NT2/D1 (cell line): ENCODE measurements around the gene GCNT1.
"Not testable (repeated sequence)": the region's sequence is repeated elsewhere in the genome, so short reads cannot be mapped to it uniquely, and the experiment has no call there.

Experiments used
- DNase-seq: peaks from one replicate; pipeline ENCODE4 v3.0.0-alpha.2; 2011; ENCODE audit warnings: low read depth, low spot score
- H3K27me3 ChIP-seq: 2 replicates; pipeline ENCODE4 v1.6.0; 2011; ENCODE audit warnings: mild to moderate bottlenecking; ENCODE audit not compliant: insufficient read length, insufficient read depth
- H3K36me3 ChIP-seq: 2 replicates; pipeline ENCODE4 v1.6.1; 2011; ENCODE audit warnings: mild to moderate bottlenecking, low read length, mixed read lengths; ENCODE audit not compliant: insufficient read depth, insufficient read length
- H3K4me1 ChIP-seq: 2 replicates; pipeline ENCODE4 v1.5.1; 2011; ENCODE audit not compliant: insufficient read depth, insufficient read length
- H3K4me3 ChIP-seq: 2 replicates; pipeline ENCODE4 v1.5.1; 2011; ENCODE audit warnings: low read depth; ENCODE audit not compliant: insufficient read length
- H3K9ac ChIP-seq: 2 replicates; pipeline ENCODE4 v1.6.0; 2011; ENCODE audit warnings: low read depth; ENCODE audit not compliant: insufficient read length
- H3K9me3 ChIP-seq: 2 replicates; pipeline ENCODE4 v1.5.1; 2011; ENCODE audit warnings: mild to moderate bottlenecking, low read length; ENCODE audit not compliant: insufficient read depth
- SUZ12 ChIP-seq: IDR thresholded peaks from 2 replicates; pipeline ENCODE4 v1.6.1; 2011; ENCODE audit not compliant: insufficient read length, insufficient read depth; ENCODE audit errors: extremely low read depth
- YY1 ChIP-seq: IDR thresholded peaks from 2 replicates; pipeline ENCODE4 v1.6.1; 2011; ENCODE audit not compliant: insufficient read length, insufficient read depth
- ZNF274 ChIP-seq: IDR thresholded peaks from 2 replicates; pipeline ENCODE4 v1.6.1; 2011; ENCODE audit warnings: mild to moderate bottlenecking, low read depth, low read length

GCNT1 gene

GRCh38 chr9:76433406-76433805, 25.6 kb upstream of the GCNT1 start:
- no peak for TF ChIP-seq YY1
- TF ChIP-seq SUZ12: no peak
- TF ChIP-seq ZNF274: no peak

GRCh38 chr9:76433836-76434235, 25.1 kb upstream of the GCNT1 start:
- Histone ChIP-seq H3K9ac (no peak overlapping the region), H3K36me3 (no peaks in the 10 kb centered on the region), H3K27me3 (no peaks in the 10 kb centered on the region), H3K4me3 (no peak overlapping the region), H3K4me1 (peaks cover 4% of the 10 kb centered on the region), H3K9me3 (peaks cover 19% of the 10 kb centered on the region; the same call in 1 of the 2 replicates)
- DNase-seq: no peak
- TF ChIP-seq SUZ12 (no peak), YY1 (no peak), ZNF274 (no peak)

More at GRCh38 chr9:76433406-76433805, 25.6 kb upstream of the GCNT1 start:
- Histone ChIP-seq H3K36me3 (no peaks in the 10 kb centered on the region), H3K4me1 (peaks cover 4% of the 10 kb centered on the region), H3K27me3 (no peaks in the 10 kb centered on the region), H3K4me3 (no peak overlapping the region), H3K9ac (no peak overlapping the region), H3K9me3 (peaks cover 19% of the 10 kb centered on the region; the same call in 1 of the 2 replicates)
- DNase-seq: no peak

GRCh38 chr9:76434897-76435296, 24.1 kb upstream of the GCNT1 start:
- H3K9me3 ChIP-seq: peaks cover 19% of the 10 kb centered on the region; the same call in 1 of the 2 replicates
- not testable (repeated sequence) for H3K27me3 ChIP-seq, DNase-seq, H3K4me3 ChIP-seq, H3K36me3 ChIP-seq, H3K4me1 ChIP-seq, H3K9ac ChIP-seq

- not testable (repeated sequence) for H3K36me3 ChIP-seq, H3K9ac ChIP-seq, H3K4me3 ChIP-seq, DNase-seq, H3K27me3 ChIP-seq, H3K4me1 ChIP-seq
- peaks cover 19% of the 10 kb centered on the region; the same call in 1 of the 2 replicates for H3K9me3 ChIP-seq
These were observed 21.8 kb upstream of the GCNT1 start for GRCh38 chr9:76437017-76437699.

GRCh38 chr9:76438841-76439588, 20.0 kb upstream of the GCNT1 start:
- Histone ChIP-seq H3K36me3 (no peaks in the 10 kb centered on the region), H3K4me1 (no peaks in the 10 kb centered on the region), H3K9ac (no peak overlapping the region), H3K27me3 (no peaks in the 10 kb centered on the region), H3K9me3 (0 out of 2 replicates have a peak, but pooled peaks cover 15% of the 10 kb centered on the region), H3K4me3 (no peak overlapping the region)
- TF ChIP-seq ZNF274 (no peak), SUZ12 (no peak), YY1 (no peak)
- no peak for DNase-seq

- H3K9me3 ChIP-seq: 0 out of 2 replicates have a peak, but pooled peaks cover 6% of the 10 kb centered on the region
- H3K9ac ChIP-seq: no peak overlapping the region
- no peak for TF ChIP-seq YY1
- TF ChIP-seq SUZ12: no peak
- TF ChIP-seq ZNF274: no peak
- H3K4me1 ChIP-seq: no peaks in the 10 kb centered on the region
- H3K27me3 ChIP-seq: no peaks in the 10 kb centered on the region
- DNase-seq: no peak
- H3K4me3 ChIP-seq: no peak overlapping the region
- H3K36me3 ChIP-seq: no peaks in the 10 kb centered on the region
These were observed 17.2 kb upstream of the GCNT1 start for GRCh38 chr9:76441551-76442322.

- Histone ChIP-seq H3K9me3 (0 out of 2 replicates have a peak, but pooled peaks cover 6% of the 10 kb centered on the region), H3K27me3 (no peaks in the 10 kb centered on the region), H3K4me3 (no peak overlapping the region), H3K9ac (no peak overlapping the region), H3K4me1 (no peaks in the 10 kb centered on the region), H3K36me3 (no peaks in the 10 kb centered on the region)
- no peak for DNase-seq
- TF ChIP-seq ZNF274 (no peak), SUZ12 (no peak), YY1 (no peak)
These were observed 15.1 kb upstream of the GCNT1 start for GRCh38 chr9:76443887-76444286.
